Ishikawa (cell line): ENCODE measurements around the gene SMURF1.

Experiments used
- CEBPB ChIP-seq: IDR thresholded peaks from 2 replicates; pipeline ENCODE4 v1.6.1; 2012
- CREB1 ChIP-seq: IDR thresholded peaks from 2 replicates; pipeline ENCODE4 v1.6.1; 2012; ENCODE audit warnings: low read depth
- EGR1 ChIP-seq: IDR thresholded peaks from 2 replicates; pipeline ENCODE4 v1.6.1; 2012
- EP300 ChIP-seq: IDR thresholded peaks from 2 replicates; pipeline ENCODE4 v1.6.1; 2012; ENCODE audit warnings: borderline replicate concordance
- FOXM1 ChIP-seq: IDR thresholded peaks from 2 replicates; pipeline ENCODE4 v1.6.1; 2012; ENCODE audit warnings: low read depth, borderline replicate concordance
- NFIC ChIP-seq: IDR thresholded peaks from 2 replicates; pipeline ENCODE4 v1.6.1; 2012
- RAD21 ChIP-seq: IDR thresholded peaks from 2 replicates; pipeline ENCODE4 v1.6.1; 2012; ENCODE audit warnings: low read depth
- TAF1 ChIP-seq: IDR thresholded peaks from 2 replicates; pipeline ENCODE4 v1.6.1; 2012; ENCODE audit warnings: low read depth, mild to moderate bottlenecking
- TCF12 ChIP-seq: IDR thresholded peaks from 2 replicates; pipeline ENCODE4 v1.6.1; 2012; ENCODE audit warnings: low read depth
- TEAD4 ChIP-seq: IDR thresholded peaks from 2 replicates; pipeline ENCODE4 v1.6.1; 2012
- YY1 ChIP-seq: IDR thresholded peaks from 2 replicates; pipeline ENCODE4 v1.6.1; 2012; ENCODE audit warnings: low read depth
- ZBTB7A ChIP-seq: IDR thresholded peaks from 2 replicates; pipeline ENCODE4 v1.6.1; 2012; ENCODE audit warnings: low read depth
- TF ChIP-seq, protein P1 (sequence below): IDR thresholded peaks from 2 replicates; pipeline ENCODE4 v1.6.1; 2012
- TF ChIP-seq, protein P2 (sequence below): IDR thresholded peaks from 2 replicates; pipeline ENCODE4 v1.6.1; 2012; ENCODE audit warnings: low read depth, mild to moderate bottlenecking
- TF ChIP-seq, protein P3 (sequence below): IDR thresholded peaks from 2 replicates; pipeline ENCODE4 v1.6.1; 2012

SMURF1 gene

DNA sequence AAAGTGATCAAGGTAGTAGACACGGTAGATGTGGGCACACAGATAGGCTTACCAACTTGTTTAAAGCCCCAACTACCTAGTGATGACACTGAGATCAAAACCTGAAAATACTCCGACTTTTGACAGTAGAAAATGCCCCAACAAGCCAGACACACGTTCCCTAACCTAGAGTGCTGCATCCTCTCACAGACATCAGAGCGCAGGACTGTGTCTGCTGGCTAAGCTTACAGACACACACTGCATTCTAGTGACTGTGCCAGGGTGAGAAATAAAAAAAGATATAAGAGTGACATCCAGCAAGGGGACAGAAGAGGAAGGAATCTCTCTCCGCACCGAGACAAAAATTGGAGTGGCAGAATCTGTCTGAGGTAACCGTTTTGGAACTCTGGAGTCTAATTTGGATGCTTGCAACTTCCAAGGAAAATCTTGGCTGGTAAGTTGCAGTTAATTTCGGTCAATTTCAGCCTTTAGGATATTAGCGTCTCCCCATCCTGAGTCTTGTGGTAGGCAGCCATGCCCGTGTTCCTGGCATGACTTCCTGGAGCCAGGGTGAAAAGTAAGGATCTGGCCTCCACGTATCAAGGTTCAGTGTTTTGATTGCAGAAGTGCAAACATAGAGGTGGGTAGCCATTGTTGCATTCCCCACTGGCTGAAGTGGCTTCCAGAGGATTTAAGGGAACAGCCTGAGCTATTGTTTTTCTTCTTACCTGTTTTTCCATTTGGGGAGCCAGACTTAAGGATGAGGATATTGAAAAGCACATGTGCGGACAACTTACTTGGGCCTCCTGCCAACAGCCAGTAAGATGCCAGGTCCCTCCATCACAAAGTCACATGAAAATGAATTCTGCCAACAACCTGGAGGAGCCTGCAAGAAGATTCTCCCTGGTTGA, 124.1 kb downstream of the SMURF1 start:
- no peak for TF ChIP-seq EGR1
- no peak for TF ChIP-seq TCF12
- no peak for TF ChIP-seq FOXM1

DNA sequence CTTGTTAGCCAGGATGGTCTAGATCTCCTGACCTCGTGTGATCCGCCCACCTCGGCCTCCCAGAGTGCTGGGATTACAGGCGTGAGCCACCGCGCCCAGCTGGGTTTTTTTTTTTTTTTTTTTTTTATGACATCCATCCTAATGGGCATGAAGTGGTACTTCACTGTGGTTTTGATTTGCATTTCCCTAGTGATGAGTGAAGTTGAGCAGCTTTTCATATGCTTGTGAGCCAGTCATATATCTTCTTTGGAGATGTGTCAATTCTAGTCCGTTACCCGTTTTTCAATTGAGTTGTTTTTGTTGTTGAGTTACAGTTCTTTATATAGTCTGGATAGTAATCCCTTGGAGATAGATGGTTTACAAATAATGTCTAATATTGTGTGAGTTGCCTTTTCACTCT, 127.7 kb downstream of the SMURF1 start:
- TF ChIP-seq TCF12 (no peak), YY1 (no peak), EGR1 (no peak), RAD21 (no peak), EP300 (no peak), CREB1 (no peak), CEBPB (no peak), TAF1 (no peak)
- TF ChIP-seq, protein P1, sequence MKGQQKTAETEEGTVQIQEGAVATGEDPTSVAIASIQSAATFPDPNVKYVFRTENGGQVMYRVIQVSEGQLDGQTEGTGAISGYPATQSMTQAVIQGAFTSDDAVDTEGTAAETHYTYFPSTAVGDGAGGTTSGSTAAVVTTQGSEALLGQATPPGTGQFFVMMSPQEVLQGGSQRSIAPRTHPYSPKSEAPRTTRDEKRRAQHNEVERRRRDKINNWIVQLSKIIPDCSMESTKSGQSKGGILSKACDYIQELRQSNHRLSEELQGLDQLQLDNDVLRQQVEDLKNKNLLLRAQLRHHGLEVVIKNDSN, result no peak
- TF ChIP-seq, protein P2, sequence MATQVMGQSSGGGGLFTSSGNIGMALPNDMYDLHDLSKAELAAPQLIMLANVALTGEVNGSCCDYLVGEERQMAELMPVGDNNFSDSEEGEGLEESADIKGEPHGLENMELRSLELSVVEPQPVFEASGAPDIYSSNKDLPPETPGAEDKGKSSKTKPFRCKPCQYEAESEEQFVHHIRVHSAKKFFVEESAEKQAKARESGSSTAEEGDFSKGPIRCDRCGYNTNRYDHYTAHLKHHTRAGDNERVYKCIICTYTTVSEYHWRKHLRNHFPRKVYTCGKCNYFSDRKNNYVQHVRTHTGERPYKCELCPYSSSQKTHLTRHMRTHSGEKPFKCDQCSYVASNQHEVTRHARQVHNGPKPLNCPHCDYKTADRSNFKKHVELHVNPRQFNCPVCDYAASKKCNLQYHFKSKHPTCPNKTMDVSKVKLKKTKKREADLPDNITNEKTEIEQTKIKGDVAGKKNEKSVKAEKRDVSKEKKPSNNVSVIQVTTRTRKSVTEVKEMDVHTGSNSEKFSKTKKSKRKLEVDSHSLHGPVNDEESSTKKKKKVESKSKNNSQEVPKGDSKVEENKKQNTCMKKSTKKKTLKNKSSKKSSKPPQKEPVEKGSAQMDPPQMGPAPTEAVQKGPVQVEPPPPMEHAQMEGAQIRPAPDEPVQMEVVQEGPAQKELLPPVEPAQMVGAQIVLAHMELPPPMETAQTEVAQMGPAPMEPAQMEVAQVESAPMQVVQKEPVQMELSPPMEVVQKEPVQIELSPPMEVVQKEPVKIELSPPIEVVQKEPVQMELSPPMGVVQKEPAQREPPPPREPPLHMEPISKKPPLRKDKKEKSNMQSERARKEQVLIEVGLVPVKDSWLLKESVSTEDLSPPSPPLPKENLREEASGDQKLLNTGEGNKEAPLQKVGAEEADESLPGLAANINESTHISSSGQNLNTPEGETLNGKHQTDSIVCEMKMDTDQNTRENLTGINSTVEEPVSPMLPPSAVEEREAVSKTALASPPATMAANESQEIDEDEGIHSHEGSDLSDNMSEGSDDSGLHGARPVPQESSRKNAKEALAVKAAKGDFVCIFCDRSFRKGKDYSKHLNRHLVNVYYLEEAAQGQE, result no peak
- TF ChIP-seq, protein P3, sequence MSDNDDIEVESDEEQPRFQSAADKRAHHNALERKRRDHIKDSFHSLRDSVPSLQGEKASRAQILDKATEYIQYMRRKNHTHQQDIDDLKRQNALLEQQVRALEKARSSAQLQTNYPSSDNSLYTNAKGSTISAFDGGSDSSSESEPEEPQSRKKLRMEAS, result no peak

DNA sequence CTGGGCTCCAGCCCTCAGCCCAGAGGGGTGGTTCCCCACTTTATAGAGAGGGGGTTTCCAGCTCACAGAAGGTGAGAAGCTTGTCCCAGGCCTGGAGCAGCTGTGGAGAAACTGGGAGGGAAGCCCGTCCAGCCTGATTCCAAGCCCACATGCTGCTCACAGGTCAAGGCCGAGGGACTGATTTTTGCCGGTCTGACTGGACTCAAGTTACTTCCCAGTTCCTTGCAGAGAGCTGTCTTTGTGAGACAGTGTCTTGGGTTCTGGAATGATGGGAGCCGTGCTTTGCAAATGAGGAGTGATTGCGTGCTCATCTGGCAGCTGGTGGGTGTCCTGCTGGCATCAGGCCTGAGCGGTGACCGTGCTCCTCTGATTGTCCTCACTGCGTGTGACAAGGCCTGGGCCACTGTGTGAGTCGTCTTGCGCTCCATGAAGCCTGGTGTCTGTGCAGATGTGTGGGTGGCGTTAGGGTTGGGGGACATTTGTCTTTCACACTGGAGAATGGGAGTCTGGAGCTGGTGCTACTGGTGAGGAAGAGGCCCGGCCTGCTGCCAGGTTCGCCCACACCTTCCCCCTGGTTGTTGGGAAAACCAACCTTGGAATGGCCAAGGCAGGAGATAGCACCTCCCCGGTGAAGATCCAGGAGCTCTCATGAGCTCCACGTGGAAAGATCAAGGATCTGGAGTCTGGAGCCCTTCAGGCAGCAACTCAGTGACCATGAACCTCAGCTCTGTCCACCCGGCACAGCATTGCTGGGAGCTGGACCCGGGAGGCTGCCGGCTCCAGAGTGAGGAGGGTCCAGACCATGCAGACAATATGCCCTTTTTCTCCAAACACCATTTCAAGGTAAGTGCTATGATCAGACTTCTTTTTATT, 129.6 kb downstream of the SMURF1 start:
- TF ChIP-seq, protein P1, result no peak
- TF ChIP-seq RAD21 (no peak), CEBPB (no peak), TCF12 (no peak), NFIC (no peak), CREB1 (no peak), YY1 (no peak), EGR1 (no peak), TEAD4 (no peak), TAF1 (no peak), EP300 (no peak), FOXM1 (no peak), ZBTB7A (no peak)
- TF ChIP-seq, protein P2, result no peak
- TF ChIP-seq, protein P3, result no peak

DNA sequence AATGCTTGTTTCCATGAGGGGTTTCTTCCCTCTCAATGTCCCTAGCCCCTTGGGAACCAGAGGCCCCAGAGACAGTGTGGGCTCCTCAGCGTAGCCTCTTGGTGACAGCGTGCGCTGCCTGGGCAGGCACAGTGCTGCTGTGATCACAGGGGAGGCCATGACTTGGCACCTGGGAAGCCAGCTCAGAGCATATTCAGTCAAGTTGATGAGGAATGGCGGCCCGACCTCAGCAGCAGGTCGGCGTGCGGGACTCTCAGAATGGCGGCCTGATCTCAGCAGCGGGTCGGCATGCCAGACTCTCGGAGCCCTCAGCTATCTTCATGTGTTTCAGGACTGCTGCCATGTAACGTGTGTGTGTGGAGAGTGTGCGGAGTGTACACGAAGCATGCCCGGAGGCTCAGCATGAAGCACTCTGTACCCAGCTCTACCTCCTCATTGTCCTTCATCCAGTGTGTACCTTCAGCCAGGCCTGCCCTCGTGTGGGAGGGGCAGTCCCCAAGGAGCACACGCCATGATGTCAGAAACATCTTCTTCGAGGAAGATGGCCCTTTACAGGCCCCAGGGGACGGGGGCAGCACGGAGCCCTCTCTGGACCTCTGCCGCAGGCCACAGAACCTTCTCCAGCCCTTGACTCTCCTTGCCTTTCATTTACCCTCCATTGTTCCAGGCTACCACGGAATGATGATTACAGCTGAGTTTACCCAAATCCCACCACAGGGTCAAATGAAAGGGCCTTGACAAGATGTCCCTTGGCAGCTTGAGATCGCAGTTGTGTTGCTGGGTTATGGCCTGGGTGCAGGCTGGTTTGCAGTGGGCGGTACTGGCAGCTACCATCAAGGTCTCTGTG, 130.4 kb downstream of the SMURF1 start:
- TF ChIP-seq EGR1 (no peak), CREB1 (no peak), TAF1 (no peak), TEAD4 (no peak), YY1 (no peak)
- TF ChIP-seq, protein P3, result no peak
- TF ChIP-seq, protein P1, result no peak
